HG02588 (cell line): ENCODE measurements around the gene PLOD1.
"Not testable (repeated sequence)": the region's sequence is repeated elsewhere in the genome, so short reads cannot be mapped to it uniquely, and the experiment has no call there.

ENCODE experiments used
- ATAC-seq: cut with Tn5 transposase; IDR thresholded peaks from one replicate; pipeline ENCODE4 v1.9.1; 2021; ENCODE audit warnings: mild to moderate bottlenecking, moderate library complexity; ENCODE audit not compliant: unreplicated experiment

Gene PLOD1

GRCh38 chr1:11934302-11935056 is at the start of gene PLOD1:
Gene PLOD1, plus strand, starts transcription at chr1:11934717. Its CDS starts 63 bp downstream, at chr1:11934780.
- ATAC-seq = peak; percentile 86

- ATAC-seq = no peak
These were observed 48.6 kb upstream of the PLOD1 start for GRCh38 chr1:11885916-11886315.

- ATAC-seq = no peak
These were observed 47.4 kb upstream of the PLOD1 start for GRCh38 chr1:11886986-11887665.

- no peak for ATAC-seq
These were observed 46.9 kb upstream of the PLOD1 start for GRCh38 chr1:11887666-11888007.

- no peak for ATAC-seq
These were observed 46.2 kb upstream of the PLOD1 start for GRCh38 chr1:11888206-11888876.

GRCh38 chr1:11888877-11889208 is 45.7 kb upstream of the PLOD1 start:
- no peak for ATAC-seq

GRCh38 chr1:11891433-11892186 is 42.9 kb upstream of the PLOD1 start:
- no peak for ATAC-seq

GRCh38 chr1:11893907-11894251 is 40.6 kb upstream of the PLOD1 start:
- no peak for ATAC-seq

GRCh38 chr1:11894501-11894900 is 40.0 kb upstream of the PLOD1 start:
- ATAC-seq = not testable (repeated sequence)

- ATAC-seq = no peak
These were observed 36.3 kb upstream of the PLOD1 start for GRCh38 chr1:11898086-11898785.

GRCh38 chr1:11898831-11899467 is 35.6 kb upstream of the PLOD1 start:
- ATAC-seq = no peak

GRCh38 chr1:11901446-11901845 is 33.1 kb upstream of the PLOD1 start:
- not testable (repeated sequence) for ATAC-seq

- no peak for ATAC-seq
These were observed 31.3 kb upstream of the PLOD1 start for GRCh38 chr1:11903210-11903609.

- ATAC-seq = not testable (repeated sequence)
These were observed 30.4 kb upstream of the PLOD1 start for GRCh38 chr1:11904156-11904555.

GRCh38 chr1:11904978-11905377 is 29.5 kb upstream of the PLOD1 start:
- no peak for ATAC-seq

- ATAC-seq = no peak
These were observed 27.6 kb upstream of the PLOD1 start for GRCh38 chr1:11906870-11907269.

- ATAC-seq = peak; percentile 47
These were observed 27.0 kb upstream of the PLOD1 start for GRCh38 chr1:11907275-11908094.

- ATAC-seq = peak; percentile 44
These were observed 26.3 kb upstream of the PLOD1 start for GRCh38 chr1:11908095-11908675.

- not testable (repeated sequence) for ATAC-seq
These were observed 23.6 kb upstream of the PLOD1 start for GRCh38 chr1:11910914-11911228.
